Central memory CD4-positive, alpha-beta T cell (primary cell): ENCODE data around the gene KAT8.
"Not testable (repeated sequence)": the region's sequence is repeated elsewhere in the genome, so short reads cannot be mapped to it uniquely, and the experiment has no call there.

Experiments used
- DNase-seq: peaks from one replicate; pipeline ENCODE4 v3.0.0; 2022

The KAT8 gene

DNA sequence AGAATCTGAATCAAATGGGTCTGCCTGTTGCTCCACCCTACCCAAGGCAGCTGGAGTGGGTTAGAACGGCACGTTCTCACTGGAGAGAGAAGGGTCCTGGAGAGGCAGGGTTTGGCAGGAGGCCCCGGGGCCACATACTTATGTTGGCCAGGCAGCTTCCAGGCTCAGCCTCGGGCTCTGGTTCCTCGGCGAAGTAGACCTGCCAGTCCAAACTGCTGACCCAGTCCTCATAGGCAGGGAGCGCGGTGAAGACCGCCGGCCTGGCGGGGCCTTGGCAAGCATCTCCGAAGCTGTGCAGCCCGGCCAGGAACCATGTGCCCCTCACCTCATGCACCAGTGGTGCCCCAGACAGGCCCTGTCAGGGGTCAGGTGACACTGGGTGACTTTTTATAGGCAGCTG is 33.5 kb upstream of the KAT8 start:
- no peak for DNase-seq

DNA sequence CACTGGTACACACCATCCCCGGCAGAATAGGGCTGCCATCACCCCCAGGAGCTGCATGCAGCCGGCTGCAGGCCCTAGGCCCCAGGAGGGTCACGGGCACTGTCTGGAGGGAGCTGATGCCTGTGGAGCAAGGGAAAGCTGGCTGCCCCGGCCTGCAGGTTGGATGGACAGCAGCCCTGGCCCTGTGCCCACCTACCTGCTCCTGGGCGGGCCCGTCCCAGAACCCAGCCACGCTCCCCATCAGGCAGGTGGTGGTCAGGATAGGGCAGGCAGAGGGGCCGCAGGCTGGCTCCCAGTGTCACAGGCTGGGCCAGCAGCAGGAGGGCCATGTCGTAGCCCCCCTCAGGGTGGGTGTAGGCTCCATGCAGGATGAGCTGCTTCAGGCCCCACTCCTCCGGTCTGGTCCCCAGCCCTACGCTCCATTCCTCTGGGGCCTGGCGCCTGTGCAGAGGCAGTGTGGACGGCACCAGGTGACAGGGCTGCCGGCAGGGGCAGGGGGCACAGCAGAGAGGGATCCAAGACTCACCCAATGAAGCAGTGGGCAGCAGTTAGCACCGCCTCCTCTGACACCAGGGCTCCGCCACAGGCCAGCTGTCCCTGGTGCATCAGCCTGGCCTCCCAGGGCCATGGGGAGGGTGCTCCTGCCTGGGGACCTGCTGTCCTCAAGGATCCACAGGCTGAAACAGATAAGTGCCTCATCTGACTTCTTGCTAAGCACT is 32.7 kb upstream of the KAT8 start:
- DNase-seq: no peak

DNA sequence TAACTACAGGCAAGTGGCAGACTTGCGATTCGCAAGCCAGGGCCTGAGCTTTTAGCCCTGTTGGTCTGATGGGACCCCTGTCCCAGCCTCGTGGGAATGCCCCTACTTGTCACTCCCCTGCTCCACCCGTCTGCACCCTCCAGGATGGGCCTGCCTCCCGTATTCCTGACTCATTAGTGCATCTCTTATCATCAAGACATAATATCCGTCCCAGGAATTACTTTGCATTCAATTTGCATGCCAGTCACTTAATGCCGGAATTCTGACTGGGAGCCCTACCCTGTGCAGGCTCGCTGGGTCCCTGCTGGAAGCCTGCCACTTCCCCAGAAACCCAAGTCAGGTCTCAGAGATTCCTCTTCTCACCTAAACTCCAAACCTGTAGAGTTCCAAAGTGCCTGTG is 32.1 kb upstream of the KAT8 start:
- no peak for DNase-seq

DNA sequence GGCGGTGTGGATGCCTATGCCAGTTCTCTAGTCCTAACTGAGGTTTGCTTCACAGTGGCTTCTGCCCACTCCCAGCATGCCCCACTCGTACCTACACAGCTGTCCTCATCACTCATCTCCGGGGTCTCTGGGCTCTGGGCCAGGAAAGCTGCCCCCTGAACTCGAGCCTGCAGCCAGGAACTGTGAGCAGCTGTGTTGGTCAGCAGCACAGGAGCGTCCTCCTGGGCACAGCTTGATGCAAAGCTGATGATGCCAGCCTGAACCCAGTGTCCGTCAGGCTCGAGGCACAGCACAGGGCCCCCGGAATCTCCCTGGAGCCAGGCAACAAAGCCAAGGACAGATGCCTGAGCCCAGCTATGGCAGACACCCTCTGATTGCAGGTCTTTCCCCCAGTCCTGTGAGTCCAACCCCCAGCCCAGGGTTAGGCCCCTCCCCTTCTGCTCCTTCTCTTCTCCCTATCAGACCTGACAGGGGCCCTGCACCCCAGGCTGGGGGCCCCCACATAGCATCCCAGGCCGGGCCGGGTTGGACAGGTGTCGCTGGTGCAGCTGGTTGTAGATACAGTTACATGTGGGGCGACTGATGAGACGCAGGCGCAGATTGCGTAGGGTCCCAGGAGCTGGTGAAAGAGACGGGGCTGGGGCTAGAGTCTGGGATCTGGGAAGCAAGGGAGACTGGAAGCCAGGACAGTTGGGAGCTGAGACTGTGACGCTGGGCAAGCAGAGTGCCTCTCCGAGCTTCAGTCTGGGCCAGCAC is 31.4 kb upstream of the KAT8 start:
- DNase-seq: no peak

DNA sequence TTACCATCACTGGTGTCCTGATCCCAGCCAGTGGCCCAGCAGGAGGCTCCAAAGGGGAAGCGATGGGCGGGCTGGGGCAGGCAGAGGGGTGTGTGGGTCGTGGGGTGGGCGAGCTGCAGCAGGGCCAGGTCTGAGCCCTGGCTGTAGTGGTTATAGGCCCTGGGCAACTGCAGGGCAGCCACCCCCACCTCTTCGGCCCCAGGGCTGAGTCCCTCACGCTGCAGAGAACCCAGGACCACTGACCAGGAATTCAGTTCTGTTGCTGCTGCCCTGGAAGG is 30.9 kb upstream of the KAT8 start:
- no peak for DNase-seq

DNA sequence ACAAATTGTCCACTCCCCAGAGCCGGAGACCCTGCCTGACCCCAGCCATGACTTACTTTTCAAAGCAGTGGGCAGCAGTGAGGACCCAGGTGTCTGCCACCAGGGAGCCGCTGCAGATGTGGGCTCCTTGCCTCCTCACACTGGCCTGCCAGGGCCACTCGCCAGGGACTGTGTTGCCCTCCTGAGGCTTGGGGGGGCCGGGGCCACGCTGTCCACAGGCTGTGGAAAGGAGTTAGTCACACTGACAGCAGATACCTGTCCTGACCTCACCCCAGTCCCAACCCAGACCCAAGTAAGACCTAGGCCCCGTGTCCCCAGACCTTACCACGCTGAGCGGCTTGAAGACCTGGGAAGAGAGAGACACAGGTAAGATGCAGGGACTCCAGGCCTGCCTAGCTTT is 30.0 kb upstream of the KAT8 start:
- DNase-seq: no peak

DNA sequence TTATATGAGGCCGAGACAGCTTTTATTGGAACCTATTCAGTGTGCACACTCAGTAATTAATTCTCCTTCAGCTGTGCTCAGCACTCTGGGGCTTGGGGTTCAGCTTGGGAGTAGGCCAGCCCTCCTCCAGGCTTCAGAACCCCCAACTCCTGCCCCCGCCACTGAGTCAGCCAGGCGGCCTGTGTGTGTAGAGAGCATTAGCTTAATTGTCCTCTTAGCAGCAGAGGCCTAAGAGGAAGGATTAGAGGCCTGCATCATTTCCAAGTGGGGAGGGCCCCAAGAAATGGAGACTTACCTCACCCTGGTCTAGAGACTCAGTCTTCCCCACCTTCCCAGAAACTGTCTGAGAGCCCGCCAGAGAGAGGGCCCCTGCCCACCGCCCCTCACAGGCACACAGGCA is 29.5 kb upstream of the KAT8 start:
- no peak for DNase-seq

DNA sequence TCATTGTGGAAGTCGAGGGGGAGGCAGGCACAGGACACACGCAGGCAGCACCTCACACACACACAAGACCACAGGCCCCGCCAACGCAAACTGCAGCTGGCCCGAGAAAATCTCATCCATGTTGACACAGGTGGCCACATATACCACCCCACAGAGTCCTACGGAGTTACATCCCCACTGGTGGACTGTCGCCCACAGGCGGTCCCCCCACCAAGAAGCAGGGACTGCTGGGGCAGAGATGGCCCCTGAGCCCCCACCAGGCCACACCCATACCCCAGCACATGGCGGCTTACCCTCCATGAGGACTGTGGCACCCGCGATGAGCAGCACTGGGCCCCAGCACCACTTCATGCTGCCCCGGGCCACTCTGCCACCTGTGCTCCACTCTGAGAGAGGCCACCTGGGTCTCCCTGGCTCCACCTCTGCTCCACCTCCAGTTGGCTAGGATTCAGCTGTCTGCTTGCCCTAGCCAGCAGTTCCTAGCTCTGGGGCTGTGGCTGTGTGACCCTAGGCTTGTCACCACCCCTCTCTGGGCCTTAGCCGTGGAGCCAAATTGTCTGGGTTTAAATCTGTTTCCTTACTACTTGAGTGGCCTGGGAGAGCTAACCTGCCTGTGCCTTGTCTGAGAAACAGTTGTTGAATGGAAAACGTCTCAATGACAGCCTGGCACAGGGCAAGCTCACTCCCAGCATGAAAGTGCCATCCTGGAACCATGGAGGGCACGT is 28.8 kb upstream of the KAT8 start, which contains the start of gene PRSS53:
Gene PRSS53 (minus strand): TSS at position 485 of the 725 bp plus-strand sequence. CDS start 134 bp downstream, at position 351.
- no peak for DNase-seq

DNA sequence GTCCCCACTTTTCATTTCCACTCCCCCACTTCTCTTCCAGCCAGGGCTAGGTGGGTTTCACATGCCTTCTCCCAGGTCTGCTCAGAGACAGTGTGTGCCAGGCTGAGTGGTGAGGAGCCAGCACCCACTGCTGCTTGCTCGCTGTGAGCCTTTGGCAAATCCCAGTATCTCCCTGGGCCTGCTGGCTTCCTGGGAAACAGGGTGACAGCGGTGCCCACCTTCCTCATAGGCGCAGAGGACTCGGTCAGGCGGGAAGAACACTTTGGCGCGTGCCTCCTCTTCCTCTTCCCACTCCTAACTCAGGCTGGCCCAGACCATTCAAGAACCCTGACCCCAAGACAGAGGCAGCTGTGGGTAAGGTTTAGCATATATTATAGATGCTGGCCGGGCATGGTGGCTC is 28.3 kb upstream of the KAT8 start:
- no peak for DNase-seq

DNA sequence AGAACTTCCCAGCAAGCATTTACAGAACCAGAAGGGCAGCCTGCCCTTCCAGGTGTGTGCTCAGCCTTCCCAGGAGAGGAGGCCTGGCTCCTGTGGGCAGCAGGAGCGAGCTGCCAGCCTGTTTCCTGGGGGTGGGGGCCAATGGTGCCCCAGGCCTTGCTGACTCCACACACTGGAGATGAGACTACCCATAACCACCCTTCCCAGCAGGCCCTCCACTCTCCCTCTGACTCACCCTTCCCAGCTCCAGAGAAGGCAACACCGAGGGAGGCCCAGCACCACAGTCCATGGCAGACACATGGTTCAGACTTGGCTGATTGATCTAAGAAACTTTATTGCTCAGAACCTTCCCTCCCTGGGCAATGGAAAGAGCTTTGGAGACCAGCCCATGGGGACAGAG is 26.9 kb upstream of the KAT8 start:
- DNase-seq: no peak

DNA sequence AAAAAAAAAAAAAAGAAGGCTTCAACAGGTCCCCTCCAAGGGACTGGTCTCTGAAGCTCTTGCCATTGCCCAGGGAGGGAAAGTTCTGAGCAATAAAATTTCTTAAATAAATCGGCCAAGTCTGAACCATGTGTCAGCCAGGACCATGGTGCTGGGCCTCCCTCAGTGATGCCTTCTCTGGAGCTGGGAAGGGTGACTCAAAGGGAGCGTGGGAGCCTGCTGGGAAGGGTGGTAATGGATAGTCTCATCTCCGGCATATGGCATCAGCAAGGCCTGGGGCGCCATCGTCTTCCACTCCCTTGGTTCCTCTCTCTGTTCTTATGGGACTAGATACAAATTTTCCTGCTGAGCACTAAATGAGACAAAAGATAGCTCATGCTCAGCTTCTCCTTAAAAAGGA is 25.1 kb upstream of the KAT8 start:
- DNase-seq: no peak

DNA sequence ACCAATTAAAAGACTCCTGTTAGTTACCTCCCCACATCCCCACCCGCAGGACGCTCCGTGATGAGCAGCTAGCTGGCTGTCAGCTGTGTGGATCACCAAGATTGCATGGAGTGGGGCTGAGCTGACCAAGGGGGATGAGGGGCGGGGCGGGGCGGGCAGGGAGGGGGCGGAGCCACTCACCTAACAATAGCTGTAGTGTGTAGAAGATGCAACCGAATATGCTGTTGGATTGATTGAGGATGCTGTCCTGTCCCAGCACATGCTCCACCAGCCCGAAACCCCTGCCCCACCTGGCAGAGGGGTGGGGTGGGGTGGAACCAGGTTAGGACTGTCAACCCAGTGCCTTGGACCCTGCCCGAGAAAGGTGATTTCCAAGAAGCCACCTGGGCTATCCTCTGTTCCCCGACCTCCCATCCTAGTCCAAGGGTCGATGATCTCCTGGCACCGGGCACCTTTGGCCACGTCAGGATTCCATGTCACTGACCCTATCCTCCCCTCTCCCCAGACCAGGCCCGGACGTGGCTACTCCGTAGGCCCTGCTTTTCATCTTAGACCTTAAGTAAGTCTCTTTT is 24.2 kb upstream of the KAT8 start:
- DNase-seq: no peak

DNA sequence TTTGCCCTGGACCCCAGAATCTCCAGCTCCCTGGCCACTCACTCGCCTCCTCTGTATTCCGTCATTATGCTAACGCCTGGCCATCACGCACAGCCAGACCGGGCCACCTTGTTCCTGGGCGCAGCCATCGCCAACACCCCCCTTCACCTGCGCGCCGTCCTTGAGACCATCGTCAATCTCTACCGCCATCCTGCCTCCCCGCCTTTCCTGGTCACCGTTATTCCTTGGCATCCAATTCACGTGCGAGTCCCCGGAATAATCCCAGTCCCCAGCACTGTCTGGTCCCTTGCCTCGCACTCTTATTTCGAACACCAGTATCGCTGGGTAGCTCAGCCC is 23.4 kb upstream of the KAT8 start:
- no peak for DNase-seq

DNA sequence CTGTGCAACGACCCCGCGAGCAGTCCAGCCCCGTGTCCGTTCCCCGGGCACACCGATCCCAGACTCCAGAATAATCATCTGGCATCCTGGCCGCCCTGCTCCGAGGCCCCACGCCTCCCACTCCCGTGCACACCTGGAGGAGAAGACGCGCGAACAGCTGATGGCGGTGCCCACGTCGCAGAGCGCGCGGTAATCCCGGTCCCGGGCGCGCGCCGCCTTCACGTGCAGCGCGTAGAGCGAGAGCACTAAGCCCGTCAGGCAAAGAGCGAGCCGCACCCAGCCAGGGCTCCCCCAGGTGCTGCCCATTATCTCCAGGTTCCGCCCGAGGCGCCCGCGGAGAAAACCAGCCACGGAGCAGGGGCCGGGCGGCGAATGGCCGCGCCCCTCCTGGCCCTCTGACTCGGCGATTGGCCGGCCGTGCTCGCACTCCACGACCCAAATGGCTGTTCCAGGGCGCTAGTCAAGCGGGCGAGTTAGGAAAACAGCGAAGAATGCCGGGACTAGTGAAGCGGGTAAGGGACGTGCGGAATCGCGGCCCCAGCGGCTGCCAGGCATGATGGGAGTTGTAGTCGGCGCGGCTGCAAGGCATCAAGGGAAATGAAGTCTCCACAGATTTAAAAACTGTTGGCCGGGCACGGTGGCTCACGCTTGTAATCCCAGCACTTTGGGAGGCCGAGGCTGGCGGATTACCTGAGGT is 22.9 kb upstream of the KAT8 start, which contains the start of gene VKORC1:
Gene VKORC1 (minus strand): TSS at position 374 of the 697 bp plus-strand sequence. CDS start 68 bp downstream, at position 306.
- DNase-seq: peak; percentile 87

DNA sequence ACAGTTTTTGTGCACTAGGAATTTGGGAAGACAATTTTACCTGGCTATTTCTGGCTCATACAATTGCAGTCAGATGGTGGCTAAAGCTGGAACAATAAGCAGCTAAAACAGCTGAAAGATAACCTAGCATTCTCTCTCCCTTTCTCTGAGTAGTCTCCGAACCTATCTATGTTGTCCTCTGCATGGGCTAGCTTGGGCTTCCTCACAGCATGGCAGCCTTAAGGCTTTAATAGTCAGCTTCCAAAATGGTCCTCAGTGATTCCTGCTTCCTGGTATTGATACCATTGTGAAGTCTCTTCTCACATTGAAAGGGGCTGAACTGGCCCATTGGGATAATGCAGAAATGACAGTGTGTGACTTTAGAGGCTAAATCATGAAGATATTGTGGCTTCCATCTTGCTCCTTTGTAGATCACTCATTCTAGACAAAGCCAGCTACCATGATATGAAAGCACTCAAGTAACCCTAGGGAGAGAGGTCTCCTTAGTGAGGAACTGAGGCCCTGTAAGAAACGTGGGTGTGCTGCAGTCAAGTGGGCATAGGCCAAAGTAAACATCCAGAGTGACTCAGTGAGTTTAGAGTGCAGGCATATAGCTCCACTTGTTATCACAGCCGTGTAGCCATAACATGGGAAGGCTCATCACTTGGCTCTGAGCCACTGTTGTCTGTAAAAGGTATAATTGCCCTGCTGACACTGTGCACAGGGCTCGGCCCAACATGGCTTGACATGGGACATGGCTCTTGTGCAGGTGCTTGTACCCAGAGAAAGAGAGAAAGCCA is 17.4 kb upstream of the KAT8 start:
- DNase-seq: no peak

DNA sequence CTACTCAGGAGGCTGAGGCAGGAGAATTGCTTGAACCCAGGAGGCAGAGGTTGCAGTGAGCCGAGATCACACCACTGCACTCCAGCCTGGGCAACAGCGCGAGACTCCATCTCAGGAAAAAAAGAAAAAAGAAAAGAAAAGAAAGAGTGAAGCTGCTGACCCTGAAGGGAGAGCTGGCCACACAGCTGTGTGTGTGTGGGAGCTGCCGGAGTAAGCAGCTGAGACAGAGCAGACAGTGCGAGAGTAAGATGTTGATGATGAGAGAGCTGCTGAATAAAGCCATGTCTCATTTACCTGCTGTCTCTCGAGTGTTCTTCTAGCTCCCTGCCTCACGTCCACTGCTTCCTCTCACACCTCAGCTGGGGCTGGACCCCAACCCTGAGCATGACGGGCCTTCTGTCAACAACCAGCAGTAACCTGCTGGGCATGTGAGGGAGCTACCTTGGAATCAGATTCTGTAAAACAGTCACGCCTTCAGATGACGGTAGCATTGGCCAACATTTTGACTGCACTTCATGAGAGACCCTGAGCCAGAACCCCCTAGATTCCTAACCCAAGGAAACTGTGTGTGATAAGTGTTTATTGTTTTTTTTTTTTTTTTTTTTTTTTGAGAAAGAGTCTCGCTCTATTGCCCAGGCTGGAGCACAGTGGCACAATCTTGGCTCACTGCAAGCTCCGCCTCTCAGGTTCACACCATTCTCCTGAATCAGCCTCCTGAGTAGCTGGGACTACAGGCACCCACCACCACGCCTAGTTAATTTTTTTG is 16.4 kb upstream of the KAT8 start:
- not testable (repeated sequence) for DNase-seq

DNA sequence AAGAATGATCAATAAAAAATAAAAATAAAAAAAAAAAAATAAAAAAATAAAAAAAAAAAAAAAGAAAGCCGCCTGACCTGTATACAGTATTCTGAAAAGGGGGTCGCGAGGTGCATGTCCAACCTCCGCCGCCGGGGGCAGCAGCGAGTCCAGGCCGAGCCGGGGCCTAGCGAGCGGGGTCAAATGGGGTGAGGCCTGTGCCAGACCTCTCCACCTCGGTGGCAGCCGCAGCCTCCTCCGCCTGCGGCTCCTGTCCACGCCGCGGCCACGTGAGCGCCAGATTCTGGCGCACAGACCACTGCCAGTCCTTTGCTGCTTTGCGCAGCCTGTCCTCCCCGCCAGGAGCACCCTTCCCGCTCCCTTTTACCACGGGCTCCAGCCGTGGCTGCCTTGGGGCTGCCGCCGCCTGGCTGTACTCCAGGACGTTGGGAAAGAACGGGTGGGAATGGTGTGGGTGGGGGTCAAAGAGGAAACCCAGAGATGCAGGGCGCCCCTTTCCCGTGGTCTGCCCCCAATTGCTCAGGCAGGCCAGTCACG is 11.7 kb upstream of the KAT8 start:
- DNase-seq: peak; percentile 56

DNA sequence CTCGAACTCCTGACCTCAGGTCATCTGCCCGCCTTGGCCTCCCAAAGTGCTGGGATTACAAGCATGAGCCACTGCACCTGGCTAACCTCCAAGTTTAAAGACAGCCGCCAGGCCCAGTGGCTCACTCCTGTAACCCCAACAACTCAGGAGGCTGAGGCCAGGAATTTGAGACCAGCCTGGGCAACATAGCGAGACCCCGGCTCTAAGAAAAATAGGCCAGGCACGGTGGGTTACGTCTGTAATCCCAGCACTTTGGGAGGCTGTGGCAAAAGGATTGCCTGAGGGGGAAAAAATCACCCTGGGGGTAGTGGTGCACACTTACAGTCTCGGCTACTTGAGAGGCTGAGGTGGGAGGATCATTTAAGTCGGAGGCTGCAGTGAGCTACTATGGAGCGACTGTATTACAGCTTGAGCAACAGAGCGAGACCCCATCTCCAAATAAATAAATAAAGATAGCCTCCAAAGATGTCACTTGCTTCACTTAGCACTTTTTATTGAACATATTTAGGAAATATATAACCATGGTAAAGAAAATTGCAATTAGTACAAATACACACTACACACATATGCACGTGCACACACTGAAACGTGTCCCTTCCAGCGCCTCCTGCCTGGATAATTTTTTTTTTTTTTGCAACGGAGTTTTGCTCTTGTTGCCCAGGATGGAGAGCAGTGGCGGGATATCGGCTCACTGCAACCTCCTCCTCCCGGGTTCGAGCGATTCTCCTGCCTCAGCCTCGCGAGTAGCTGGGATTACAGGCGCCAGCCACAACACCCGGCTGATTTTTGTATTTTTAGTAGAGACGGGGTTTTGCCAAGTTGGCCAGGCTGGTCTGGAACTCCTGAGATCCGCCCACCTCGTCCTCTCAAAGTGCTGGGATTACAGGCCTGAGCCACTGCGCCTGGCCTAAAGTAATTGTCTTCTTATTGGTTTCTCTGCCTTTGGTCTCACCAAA is 10.7 kb upstream of the KAT8 start:
- DNase-seq: no peak

DNA sequence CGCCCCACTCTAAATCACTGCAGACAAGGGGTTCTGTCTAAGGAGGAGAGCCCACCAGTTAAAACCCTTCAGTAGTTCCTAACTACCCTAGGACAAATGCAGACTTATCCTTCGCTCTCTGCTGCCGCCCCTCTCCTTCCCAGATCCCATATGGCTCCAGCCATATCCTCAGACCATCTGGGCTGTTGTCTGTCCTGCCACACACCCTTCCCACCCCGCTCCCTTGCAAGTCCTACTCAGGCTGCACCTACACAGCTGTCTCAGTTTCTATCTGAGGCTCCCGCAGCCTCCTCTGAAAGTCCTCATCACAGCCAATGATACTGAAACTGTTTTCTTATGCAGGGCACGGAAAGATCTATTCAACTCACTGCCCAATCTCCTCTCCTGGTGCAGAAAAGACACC is 10.0 kb upstream of the KAT8 start:
- DNase-seq: no peak
